SK-N-SH (cell line): ENCODE data around the gene MAP2. TPM values are rescaled to one million over a fixed set of nuclear protein-coding genes. Genes with fewer than 3 reads are reported as not detected.
A peak's percentile ranks its signal among the peaks of the same experiment; 100 is the strongest.

Source experiments
- CTCF ChIA-PET: fragments of 300-600, 350-600 bp; formaldehyde crosslinking; extraction: SDS; loops from one replicate; lab custom pipeline; 2021; lab: Yijun Ruan, JAX
- POLR2A ChIA-PET: fragments of 350-600 bp; sonication (Branson Sonifier 250); formaldehyde crosslinking; extraction: SDS; loops from one replicate; lab custom pipeline; 2020; ENCODE audit warnings: antibody characterized with exemption, inconsistent platforms; lab: Yijun Ruan, JAX
- DNase-seq: peaks from one replicate; pipeline ENCODE4 v3.0.0; 2012
- H2AFZ ChIP-seq: fragments of 200-600 bp; sonication (generic); 2 replicates; pipeline ENCODE4 v1.8.1; 2016; ENCODE audit warnings: antibody characterized with exemption, mild to moderate bottlenecking, low read depth
- H3F3A ChIP-seq: fragments of 200-600 bp; sonication (generic); replicated peaks from 2 replicates; pipeline ENCODE3; 2016; ENCODE audit warnings: antibody characterized with exemption, mild to moderate bottlenecking; ENCODE audit not compliant: insufficient read depth
- H3K27ac ChIP-seq, 2 experiments: fragments of 200-500 bp in 1 of 2; fragments of 200-600 bp in 1 of 2; sonication (Bioruptor generic) in 1 of 2; sonication (generic), shearing (Covaris generic) in 1 of 2; 2 replicates each; pipeline versions ENCODE4 v1.5.1 to v1.6.1; 2014 to 2016; ENCODE audit warnings: low read depth in 2 of 2, inconsistent platforms in 1 of 2, low read length in 1 of 2, mild to moderate bottlenecking in 1 of 2, mixed read lengths in 1 of 2
- H3K27me3 ChIP-seq: fragments of 200-600 bp; sonication (generic), shearing (Covaris generic); 2 replicates; pipeline ENCODE4 v1.6.1; 2016; ENCODE audit warnings: mixed run types; ENCODE audit not compliant: insufficient read depth
- H3K36me3 ChIP-seq, 2 experiments: fragments of 200-500 bp in 1 of 2; fragments of 200-600 bp in 1 of 2; sonication (Bioruptor generic) in 1 of 2; sonication (generic) in 1 of 2; replicated peaks in 1 of 2; 2 replicates each; pipeline versions ENCODE3 to v1.5.1; 2014 to 2016; ENCODE audit warnings: low read length in 1 of 2, mild to moderate bottlenecking in 1 of 2; ENCODE audit not compliant: insufficient read depth in 2 of 2, control insufficient read depth in 1 of 2
- H3K4me1 ChIP-seq, 2 experiments: fragments of 200-500 bp in 1 of 2; fragments of 200-600 bp in 1 of 2; sonication (Bioruptor generic) in 1 of 2; sonication (generic), shearing (Covaris generic) in 1 of 2; 2 replicates each; pipeline versions ENCODE4 v1.5.1 to v1.6.1; 2014 to 2016; ENCODE audit warnings: low read depth in 1 of 2, low read length in 1 of 2, mixed run types in 1 of 2; ENCODE audit not compliant: insufficient read depth in 2 of 2, control insufficient read depth in 1 of 2
- H3K4me2 ChIP-seq: fragments of 200-600 bp; sonication (generic), shearing (Covaris generic); 2 replicates; pipeline ENCODE4 v1.6.1; 2017; ENCODE audit warnings: mixed run types
- H3K4me3 ChIP-seq, 2 experiments: fragments of 200-500 bp in 1 of 2; fragments of 200-600 bp in 1 of 2; sonication (Bioruptor generic) in 1 of 2; sonication (generic), shearing (Covaris generic) in 1 of 2; 2 replicates each; pipeline versions ENCODE4 v1.5.1 to v1.8.1; 2014 to 2016; ENCODE audit warnings: low read depth in 2 of 2, inconsistent platforms in 1 of 2, low read length in 1 of 2, mild to moderate bottlenecking in 1 of 2, mixed read lengths in 1 of 2, moderate library complexity in 1 of 2
- H3K79me2 ChIP-seq: fragments of 200-600 bp; sonication (generic); 2 replicates; pipeline ENCODE4 v1.8.1; 2017; ENCODE audit warnings: mild to moderate bottlenecking; ENCODE audit not compliant: insufficient read depth
- H3K9ac ChIP-seq: fragments of 200-600 bp; sonication (generic); 2 replicates; pipeline ENCODE4 v1.6.1; 2017; ENCODE audit warnings: mixed run types
- H3K9me2 ChIP-seq: fragments of 200-600 bp; sonication (generic); 2 replicates; pipeline ENCODE4 v1.6.1; 2017; ENCODE audit warnings: mixed run types
- H3K9me3 ChIP-seq: fragments of 200-600 bp; sonication (generic); 2 replicates; pipeline ENCODE4 v1.6.1; 2017; ENCODE audit warnings: mixed run types, mild to moderate bottlenecking, moderate library complexity
- H4K20me1 ChIP-seq: fragments of 200-600 bp; sonication (generic); 2 replicates; pipeline ENCODE4 v1.6.1; 2017; ENCODE audit warnings: mild to moderate bottlenecking, mixed run types; ENCODE audit not compliant: insufficient read depth
- CHD2 ChIP-seq: fragments of 150-350 bp; IDR thresholded peaks from 2 replicates; pipeline ENCODE4 v1.6.1; 2018; ENCODE audit warnings: low read length; ENCODE audit not compliant: partially characterized antibody
- ELF1 ChIP-seq: IDR thresholded peaks from 2 replicates; pipeline ENCODE4 v1.4.0; 2012
- EP300 ChIP-seq, 2 experiments: IDR thresholded peaks; 2 replicates each; pipeline versions ENCODE4 v1.4.0 to v1.6.1; 2012; ENCODE audit warnings: borderline replicate concordance in 1 of 2, low read depth in 1 of 2, low read length in 1 of 2
- EZH2phosphoT487 ChIP-seq: fragments of 200-600 bp; sonication (generic); IDR thresholded peaks from 2 replicates; pipeline ENCODE4 v1.6.1; 2017; ENCODE audit warnings: low read depth, mixed run types, mild to moderate bottlenecking, antibody characterized with exemption, moderate library complexity, borderline replicate concordance
- FOXJ3 ChIP-seq: sonication (generic); formaldehyde crosslinking; IDR thresholded peaks from 2 replicates; pipeline ENCODE4 v1.5.1; 2020; ENCODE audit warnings: mild to moderate bottlenecking, missing genetic modification reagents
- FOXM1 ChIP-seq: IDR thresholded peaks from 2 replicates; pipeline ENCODE4 v1.4.0; 2012; ENCODE audit warnings: low read depth, mild to moderate bottlenecking
- GABPA ChIP-seq: IDR thresholded peaks from 2 replicates; pipeline ENCODE4 v1.4.0; 2012; ENCODE audit warnings: low read depth, mild to moderate bottlenecking
- GATA2 ChIP-seq: sonication (generic); formaldehyde crosslinking; IDR thresholded peaks from 2 replicates; pipeline ENCODE4 v1.5.0; 2020; ENCODE audit warnings: mild to moderate bottlenecking, missing genetic modification reagents
- JUND ChIP-seq: IDR thresholded peaks from 2 replicates; pipeline ENCODE4 v1.4.0; 2012
- MXI1 ChIP-seq: IDR thresholded peaks from 2 replicates; pipeline ENCODE4 v1.6.1; 2012; ENCODE audit warnings: mild to moderate bottlenecking, low read depth, low read length, improper control_type of control experiment
- NFIC ChIP-seq: IDR thresholded peaks from 2 replicates; pipeline ENCODE4 v1.4.0; 2012; ENCODE audit warnings: borderline replicate concordance
- NRF1 ChIP-seq: IDR thresholded peaks from 2 replicates; pipeline ENCODE4 v1.6.1; 2012; ENCODE audit warnings: low read depth, mild to moderate bottlenecking, low read length
- POLR2AphosphoS5 ChIP-seq: IDR thresholded peaks from 2 replicates; pipeline ENCODE4 v1.6.1; 2012; ENCODE audit warnings: low read depth, low read length
- RAD21 ChIP-seq: IDR thresholded peaks from 2 replicates; pipeline ENCODE4 v1.6.1; 2012; ENCODE audit warnings: mild to moderate bottlenecking, low read length
- RCOR1 ChIP-seq: fragments of 150-350 bp; IDR thresholded peaks from 2 replicates; pipeline ENCODE4 v1.6.1; 2017; ENCODE audit warnings: antibody characterized with exemption, low read length
- RFX5 ChIP-seq: IDR thresholded peaks from 2 replicates; pipeline ENCODE4 v1.6.1; 2012; ENCODE audit warnings: mild to moderate bottlenecking, improper control_type of control experiment, low read length
- RXRA ChIP-seq: IDR thresholded peaks from 2 replicates; pipeline ENCODE4 v1.4.0; 2012; ENCODE audit warnings: low read depth, mild to moderate bottlenecking, borderline replicate concordance
- SIN3A ChIP-seq: IDR thresholded peaks from 2 replicates; pipeline ENCODE4 v1.6.1; 2012; ENCODE audit warnings: low read depth, mild to moderate bottlenecking, low read length, moderate library complexity, borderline replicate concordance
- SMC3 ChIP-seq: IDR thresholded peaks from 2 replicates; pipeline ENCODE4 v1.6.1; 2012; ENCODE audit warnings: low read depth, low read length, improper control_type of control experiment
- TCF12 ChIP-seq: IDR thresholded peaks from 2 replicates; pipeline ENCODE4 v1.4.0; 2012
- TEAD4 ChIP-seq: IDR thresholded peaks from 2 replicates; pipeline ENCODE4 v1.4.0; 2012; ENCODE audit warnings: mild to moderate bottlenecking, borderline replicate concordance; ENCODE audit not compliant: insufficient read depth
- YY1 ChIP-seq: IDR thresholded peaks from 2 replicates; pipeline ENCODE4 v1.4.0; 2012; ENCODE audit warnings: low read depth, mild to moderate bottlenecking
- WGBS: methylation state at CpG from one replicate; pipeline ENCODE4 v1.1.6; 2017; ENCODE audit warnings: low lambda C conversion rate; 5-methylcytosine and 5-hydroxymethylcytosine counted together
- polyA plus RNA-seq, 3 experiments: library from polyadenylated mRNA; depleted of rRNA; stranded (reverse); fragments of >200 nt; gene quantifications; 2 replicates each; pipeline ENCODE4 v1.2.3, GENCODE V29; 2012
- TF ChIP-seq, protein P1 (sequence below): IDR thresholded peaks from 2 replicates; pipeline ENCODE4 v1.4.0; 2012; ENCODE audit warnings: low read depth, borderline replicate concordance
- TF ChIP-seq, protein P2 (sequence below): IDR thresholded peaks from 2 replicates; pipeline ENCODE4 v1.4.0; 2012; ENCODE audit warnings: low read depth
- TF ChIP-seq, protein P3 (sequence below): fragments of 150-350 bp; IDR thresholded peaks from 2 replicates; pipeline ENCODE4 v1.6.1; 2016; ENCODE audit warnings: mild to moderate bottlenecking, low read depth, low read length
- TF ChIP-seq, protein P4 (sequence below): IDR thresholded peaks from 2 replicates; pipeline ENCODE4; 2012
- TF ChIP-seq, protein P5 (sequence below): IDR thresholded peaks from 2 replicates; pipeline ENCODE4 v1.4.0; 2012; ENCODE audit warnings: low read depth, borderline replicate concordance

The MAP2 gene
- polyA plus RNA-seq, 1 of the 3 experiments (the other 2 are of a cell fraction): 7.8 TPM

DNA sequence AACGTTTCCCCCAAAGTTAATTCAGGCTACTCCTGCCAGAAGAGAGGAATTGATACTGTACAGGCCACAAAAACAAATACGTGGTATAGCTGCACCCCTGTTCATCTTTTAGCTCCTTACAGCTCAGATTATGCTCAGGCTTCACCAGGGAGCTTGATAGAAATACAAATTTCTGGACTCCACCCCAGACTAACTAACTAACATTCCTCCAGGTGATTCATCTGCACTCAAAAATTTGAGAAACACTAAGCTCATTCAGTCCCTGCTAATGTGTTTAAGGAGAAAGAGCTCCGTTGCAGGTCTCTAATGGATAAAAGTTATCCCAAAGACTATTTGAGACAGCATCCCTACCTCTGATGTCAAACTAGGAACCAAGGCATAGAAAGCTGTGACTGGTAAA lies 311.0 kb downstream of the MAP2 start (continued):
- TF ChIP-seq, protein P1, sequence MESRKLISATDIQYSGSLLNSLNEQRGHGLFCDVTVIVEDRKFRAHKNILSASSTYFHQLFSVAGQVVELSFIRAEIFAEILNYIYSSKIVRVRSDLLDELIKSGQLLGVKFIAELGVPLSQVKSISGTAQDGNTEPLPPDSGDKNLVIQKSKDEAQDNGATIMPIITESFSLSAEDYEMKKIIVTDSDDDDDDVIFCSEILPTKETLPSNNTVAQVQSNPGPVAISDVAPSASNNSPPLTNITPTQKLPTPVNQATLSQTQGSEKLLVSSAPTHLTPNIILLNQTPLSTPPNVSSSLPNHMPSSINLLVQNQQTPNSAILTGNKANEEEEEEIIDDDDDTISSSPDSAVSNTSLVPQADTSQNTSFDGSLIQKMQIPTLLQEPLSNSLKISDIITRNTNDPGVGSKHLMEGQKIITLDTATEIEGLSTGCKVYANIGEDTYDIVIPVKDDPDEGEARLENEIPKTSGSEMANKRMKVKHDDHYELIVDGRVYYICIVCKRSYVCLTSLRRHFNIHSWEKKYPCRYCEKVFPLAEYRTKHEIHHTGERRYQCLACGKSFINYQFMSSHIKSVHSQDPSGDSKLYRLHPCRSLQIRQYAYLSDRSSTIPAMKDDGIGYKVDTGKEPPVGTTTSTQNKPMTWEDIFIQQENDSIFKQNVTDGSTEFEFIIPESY: no peak
- TF ChIP-seq YY1 (no peak), CHD2 (no peak), POLR2AphosphoS5 (no peak), ELF1 (no peak), FOXJ3 (CRISPR knock-in tag) (no peak), RFX5 (no peak), JUND (no peak)

DNA sequence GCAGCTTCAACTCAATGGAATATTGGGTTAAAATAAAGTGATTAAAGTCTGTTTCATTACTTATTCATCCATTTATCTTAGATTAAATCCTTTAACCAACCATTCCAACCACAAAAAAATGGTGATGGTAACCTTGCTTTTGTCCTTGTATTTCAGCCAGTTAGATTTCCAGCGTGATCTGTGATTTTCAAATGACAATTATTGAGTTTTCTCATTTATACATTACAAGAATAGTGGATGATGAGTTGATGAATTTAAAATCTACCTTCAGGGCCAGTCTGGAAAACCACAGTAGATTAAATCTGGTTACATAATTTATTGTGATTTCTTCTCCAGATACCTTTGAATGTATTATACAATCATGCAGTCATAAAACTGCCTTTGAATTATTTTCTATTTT lies 318.1 kb downstream of the MAP2 start:
- Histone ChIP-seq H2AFZ (no peak overlapping the region), H3K9ac (no peak overlapping the region), H3K4me2 (no peak overlapping the region), H3K4me1 (peaks cover 0 to 3% of the 10 kb centered on the region in 2 experiments; a peak in 2 of 4 replicates), H3K36me3 (no peaks in the 10 kb centered on the region), H3K27me3 (no peaks in the 10 kb centered on the region), H3K9me3 (no peaks in the 10 kb centered on the region), H3K9me2 (no peaks in the 10 kb centered on the region), H3K79me2 (no peaks in the 10 kb centered on the region), H4K20me1 (no peaks in the 10 kb centered on the region), H3F3A (no peaks in the 10 kb centered on the region), H3K27ac (no peak overlapping the region), H3K4me3 (no peak overlapping the region)
- 5% methylated on average over 1 of the region's 1 CpG for WGBS
- POLR2A ChIA-PET: no interaction called here
- DNase-seq: no peak
- CTCF ChIA-PET: no interaction called here
- no peak for TF ChIP-seq GABPA
- TF ChIP-seq FOXM1: no peak
- TF ChIP-seq RAD21: no peak
- TF ChIP-seq CHD2: no peak
- TF ChIP-seq ELF1: no peak
- TF ChIP-seq, protein P1: no peak
- TF ChIP-seq, protein P2, sequence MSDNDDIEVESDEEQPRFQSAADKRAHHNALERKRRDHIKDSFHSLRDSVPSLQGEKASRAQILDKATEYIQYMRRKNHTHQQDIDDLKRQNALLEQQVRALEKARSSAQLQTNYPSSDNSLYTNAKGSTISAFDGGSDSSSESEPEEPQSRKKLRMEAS: no peak
- no peak for TF ChIP-seq SMC3
- TF ChIP-seq, protein P3, sequence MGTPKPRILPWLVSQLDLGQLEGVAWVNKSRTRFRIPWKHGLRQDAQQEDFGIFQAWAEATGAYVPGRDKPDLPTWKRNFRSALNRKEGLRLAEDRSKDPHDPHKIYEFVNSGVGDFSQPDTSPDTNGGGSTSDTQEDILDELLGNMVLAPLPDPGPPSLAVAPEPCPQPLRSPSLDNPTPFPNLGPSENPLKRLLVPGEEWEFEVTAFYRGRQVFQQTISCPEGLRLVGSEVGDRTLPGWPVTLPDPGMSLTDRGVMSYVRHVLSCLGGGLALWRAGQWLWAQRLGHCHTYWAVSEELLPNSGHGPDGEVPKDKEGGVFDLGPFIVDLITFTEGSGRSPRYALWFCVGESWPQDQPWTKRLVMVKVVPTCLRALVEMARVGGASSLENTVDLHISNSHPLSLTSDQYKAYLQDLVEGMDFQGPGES: no peak
- TF ChIP-seq, protein P4, sequence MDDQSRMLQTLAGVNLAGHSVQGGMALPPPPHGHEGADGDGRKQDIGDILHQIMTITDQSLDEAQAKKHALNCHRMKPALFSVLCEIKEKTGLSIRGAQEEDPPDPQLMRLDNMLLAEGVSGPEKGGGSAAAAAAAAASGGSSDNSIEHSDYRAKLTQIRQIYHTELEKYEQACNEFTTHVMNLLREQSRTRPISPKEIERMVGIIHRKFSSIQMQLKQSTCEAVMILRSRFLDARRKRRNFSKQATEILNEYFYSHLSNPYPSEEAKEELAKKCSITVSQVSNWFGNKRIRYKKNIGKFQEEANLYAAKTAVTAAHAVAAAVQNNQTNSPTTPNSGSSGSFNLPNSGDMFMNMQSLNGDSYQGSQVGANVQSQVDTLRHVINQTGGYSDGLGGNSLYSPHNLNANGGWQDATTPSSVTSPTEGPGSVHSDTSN: no peak
- TF ChIP-seq TCF12: no peak
- no peak for TF ChIP-seq EZH2phosphoT487
- no peak for TF ChIP-seq TEAD4
- TF ChIP-seq RCOR1: no peak
- no peak for TF ChIP-seq NRF1
- no peak for TF ChIP-seq NFIC
- 0 out of 2 replicates have a peak, but pooled peaks have one; percentile 27 for TF ChIP-seq GATA2 (CRISPR knock-in tag)
- TF ChIP-seq SIN3A: no peak
- TF ChIP-seq MXI1: 0 out of 2 replicates have a peak, but pooled peaks have one; percentile 19
- TF ChIP-seq, protein P5, sequence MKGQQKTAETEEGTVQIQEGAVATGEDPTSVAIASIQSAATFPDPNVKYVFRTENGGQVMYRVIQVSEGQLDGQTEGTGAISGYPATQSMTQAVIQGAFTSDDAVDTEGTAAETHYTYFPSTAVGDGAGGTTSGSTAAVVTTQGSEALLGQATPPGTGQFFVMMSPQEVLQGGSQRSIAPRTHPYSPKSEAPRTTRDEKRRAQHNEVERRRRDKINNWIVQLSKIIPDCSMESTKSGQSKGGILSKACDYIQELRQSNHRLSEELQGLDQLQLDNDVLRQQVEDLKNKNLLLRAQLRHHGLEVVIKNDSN: no peak
- TF ChIP-seq POLR2AphosphoS5: no peak
- peak in 1 of 2 experiments; percentile 51; a peak in 1 of 4 replicates for TF ChIP-seq EP300 (IDR thresholded peaks at IDR 0.05; ENCODE audit: borderline replicate concordance in 1 of 2, low read depth in 1 of 2, low read length in 1 of 2)
- no peak for TF ChIP-seq RXRA
